Left ventricle myocardium inferior (tissue), 1 donor: ENCODE data around the gene HEPACAM. TPM values are rescaled to one million over a fixed set of nuclear protein-coding genes. Genes with fewer than 3 reads are reported as not detected.

ENCODE experiments used
- DNase-seq: peaks from one replicate; pipeline ENCODE4 v3.0.0-alpha.2; 2020
- H3K27ac ChIP-seq: fragments of 200-600 bp; replicated peaks from 2 replicates; pipeline ENCODE4 v1.8.0; 2021
- H3K27me3 ChIP-seq: fragments of 200-600 bp; 2 replicates; pipeline ENCODE4 v1.8.0; 2021; ENCODE audit warnings: low read depth
- H3K36me3 ChIP-seq: fragments of 200-600 bp; 2 replicates; pipeline ENCODE4 v1.8.0; 2021
- H3K4me1 ChIP-seq: fragments of 200-600 bp; 2 replicates; pipeline ENCODE4 v1.8.0; 2021
- H3K4me3 ChIP-seq: fragments of 200-600 bp; 2 replicates; pipeline ENCODE4 v1.8.0; 2021; ENCODE audit warnings: mild to moderate bottlenecking, moderate library complexity
- H3K9me3 ChIP-seq: fragments of 200-600 bp; replicated peaks from 2 replicates; pipeline ENCODE4 v1.8.0; 2021
- CTCF ChIP-seq: fragments of 200-600 bp; IDR thresholded peaks from 2 replicates; pipeline ENCODE4 v1.8.0; 2021; ENCODE audit warnings: antibody characterized with exemption, mild to moderate bottlenecking, borderline replicate concordance
- intact Hi-C: fragments of 100-400 bp; cut with micrococcal nuclease; formaldehyde crosslinking; loops from one replicate; pipeline ENCODE4 v1.11.0; 2022
- long read RNA-seq: library from polyadenylated mRNA; unstranded; transcript quantifications from one replicate; pipeline ENCODE4 v2.0.0, GENCODE V29; 2021
- total RNA-seq: library from RNA; stranded (reverse); fragmentation: NEBNext Ultra II Directional; extraction: Animal tissue kit (Norgen Biotek cat#: 25700); gene quantifications from one replicate; pipeline ENCODE4 v1.2.1, GENCODE V29; 2021
- donor health status: DM: no; HTN: yes; CAD: no; lungs with severe emphysema.

Gene HEPACAM, protein sequence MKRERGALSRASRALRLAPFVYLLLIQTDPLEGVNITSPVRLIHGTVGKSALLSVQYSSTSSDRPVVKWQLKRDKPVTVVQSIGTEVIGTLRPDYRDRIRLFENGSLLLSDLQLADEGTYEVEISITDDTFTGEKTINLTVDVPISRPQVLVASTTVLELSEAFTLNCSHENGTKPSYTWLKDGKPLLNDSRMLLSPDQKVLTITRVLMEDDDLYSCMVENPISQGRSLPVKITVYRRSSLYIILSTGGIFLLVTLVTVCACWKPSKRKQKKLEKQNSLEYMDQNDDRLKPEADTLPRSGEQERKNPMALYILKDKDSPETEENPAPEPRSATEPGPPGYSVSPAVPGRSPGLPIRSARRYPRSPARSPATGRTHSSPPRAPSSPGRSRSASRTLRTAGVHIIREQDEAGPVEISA
- not detected for total RNA-seq
- long read RNA-seq: 0 reads

GRCh38 chr11:124935548-124936514, at the start of gene HEPACAM:
HEPACAM (minus strand) TSS chr11:124936047; CDS start chr11:124936006, 41 bp downstream.
- H3K4me3 ChIP-seq: no peak within 1 kb of the TSS
- H3K27ac ChIP-seq: no peak within 1 kb of the TSS
- no peaks in the 10 kb centered on the region for H3K9me3 ChIP-seq
- peaks cover 24% of the 10 kb centered on the region for H3K27me3 ChIP-seq
- DNase-seq: no peak
- intact Hi-C loops: no loop called here
- H3K4me1 ChIP-seq: no peaks in the 10 kb centered on the region
- TF ChIP-seq CTCF: no peak
- no peaks in the 10 kb centered on the region for H3K36me3 ChIP-seq

GRCh38 chr11:124984512-124984854, 48.6 kb upstream of the HEPACAM start:
- H3K4me3 ChIP-seq: no peak overlapping the region
- H3K9me3 ChIP-seq: peaks cover 26% of the 10 kb centered on the region
- no peaks in the 10 kb centered on the region for H3K27me3 ChIP-seq
- H3K4me1 ChIP-seq: no peaks in the 10 kb centered on the region
- TF ChIP-seq CTCF: no peak
- intact Hi-C loops: no loop called here
- DNase-seq: no peak
- no peak overlapping the region for H3K27ac ChIP-seq
- no peaks in the 10 kb centered on the region for H3K36me3 ChIP-seq

DNA sequence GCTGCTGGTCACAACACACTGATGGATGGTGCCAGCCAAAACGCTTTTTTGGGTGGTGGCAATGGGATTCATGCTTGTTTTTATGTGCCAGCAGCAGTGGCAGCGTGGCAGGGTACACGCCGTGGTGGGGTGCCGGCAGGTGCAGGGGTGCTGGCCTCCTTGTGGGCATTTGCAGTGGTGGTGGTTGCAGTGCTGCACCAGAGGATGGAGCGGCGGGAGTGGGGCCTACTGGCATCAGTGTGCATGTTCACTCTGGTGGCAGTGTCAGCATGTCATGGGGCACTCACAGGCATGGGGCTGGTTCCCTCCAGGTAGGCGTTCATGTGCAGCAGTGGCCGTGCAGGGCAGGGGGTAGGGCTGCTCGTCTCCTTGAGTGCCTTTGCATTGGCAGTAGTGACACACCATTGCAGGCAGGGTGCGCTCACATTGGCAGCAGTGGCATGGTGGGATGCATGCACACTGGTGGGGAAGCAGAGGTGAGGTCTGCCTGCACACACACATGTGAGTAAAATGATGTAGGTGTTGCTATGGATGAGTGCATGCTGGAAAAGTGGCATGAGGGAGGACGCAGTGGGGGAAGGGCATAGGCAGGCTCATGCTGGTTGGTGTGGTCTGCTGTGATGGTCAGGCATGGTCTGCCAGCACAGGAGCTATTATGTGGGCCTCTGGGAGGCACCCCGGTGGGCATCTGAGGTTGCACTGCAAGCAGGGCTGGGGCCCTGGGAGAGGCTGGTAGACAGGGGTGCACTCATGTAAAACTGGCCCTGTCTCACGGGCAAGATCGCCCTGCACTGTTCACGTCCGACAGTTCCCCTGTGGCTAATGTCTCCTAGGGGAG, 48.0 kb upstream of the HEPACAM start:
- Histone ChIP-seq H3K36me3 (no peaks in the 10 kb centered on the region), H3K9me3 (peaks cover 32% of the 10 kb centered on the region), H3K27me3 (no peaks in the 10 kb centered on the region), H3K4me1 (no peaks in the 10 kb centered on the region), H3K27ac (no peak overlapping the region), H3K4me3 (no peak overlapping the region)
- intact Hi-C loops: no loop called here
- no peak for DNase-seq
- no peak for TF ChIP-seq CTCF

GRCh38 chr11:124982043-124982442, 46.2 kb upstream of the HEPACAM start:
- Histone ChIP-seq H3K4me1 (no peaks in the 10 kb centered on the region), H3K27ac (no peak overlapping the region), H3K9me3 (peaks cover 32% of the 10 kb centered on the region), H3K27me3 (no peaks in the 10 kb centered on the region), H3K36me3 (no peaks in the 10 kb centered on the region), H3K4me3 (no peak overlapping the region)
- intact Hi-C loops: no loop called here
- no peak for TF ChIP-seq CTCF
- no peak for DNase-seq

GRCh38 chr11:124978316-124978715, 42.5 kb upstream of the HEPACAM start:
- Histone ChIP-seq H3K4me1 (no peaks in the 10 kb centered on the region), H3K4me3 (no peak overlapping the region), H3K36me3 (no peaks in the 10 kb centered on the region), H3K27me3 (no peaks in the 10 kb centered on the region), H3K27ac (no peak overlapping the region), H3K9me3 (peaks cover 32% of the 10 kb centered on the region)
- no peak for DNase-seq
- intact Hi-C loops: no loop called here
- TF ChIP-seq CTCF: no peak
